DOHH2 (cell line): ENCODE results near the gene PAMR1.

Source experiments
- CTCF ChIP-seq: fragments of 200-600 bp; sonication (generic); IDR thresholded peaks from one replicate; pipeline ENCODE4 v1.5.1; 2014; ENCODE audit warnings: antibody characterized with exemption, mild to moderate bottlenecking, low read depth, low read length; ENCODE audit not compliant: poor library complexity, severe bottlenecking
- EZH2phosphoT487 ChIP-seq: fragments of 200-600 bp; sonication (generic); IDR thresholded peaks from 2 replicates; pipeline ENCODE4 v1.6.1; 2017; ENCODE audit warnings: borderline replicate concordance, mild to moderate bottlenecking, antibody characterized with exemption, low read length, moderate library complexity, mixed read lengths

- TF ChIP-seq CTCF: no peak
- TF ChIP-seq EZH2phosphoT487: no peak
These were observed 54.8 kb downstream of the PAMR1 start for GRCh38 chr11:35470616-35471015.
